Fibroblast of skin of abdomen (primary cell): ENCODE measurements around the gene BTBD9.
A peak's percentile ranks its signal among the peaks of the same experiment; 100 is the strongest.

Experiments used
- DNase-seq: peaks from one replicate; pipeline ENCODE4 v3.0.0-alpha.2; 2013

Gene BTBD9

DNA sequence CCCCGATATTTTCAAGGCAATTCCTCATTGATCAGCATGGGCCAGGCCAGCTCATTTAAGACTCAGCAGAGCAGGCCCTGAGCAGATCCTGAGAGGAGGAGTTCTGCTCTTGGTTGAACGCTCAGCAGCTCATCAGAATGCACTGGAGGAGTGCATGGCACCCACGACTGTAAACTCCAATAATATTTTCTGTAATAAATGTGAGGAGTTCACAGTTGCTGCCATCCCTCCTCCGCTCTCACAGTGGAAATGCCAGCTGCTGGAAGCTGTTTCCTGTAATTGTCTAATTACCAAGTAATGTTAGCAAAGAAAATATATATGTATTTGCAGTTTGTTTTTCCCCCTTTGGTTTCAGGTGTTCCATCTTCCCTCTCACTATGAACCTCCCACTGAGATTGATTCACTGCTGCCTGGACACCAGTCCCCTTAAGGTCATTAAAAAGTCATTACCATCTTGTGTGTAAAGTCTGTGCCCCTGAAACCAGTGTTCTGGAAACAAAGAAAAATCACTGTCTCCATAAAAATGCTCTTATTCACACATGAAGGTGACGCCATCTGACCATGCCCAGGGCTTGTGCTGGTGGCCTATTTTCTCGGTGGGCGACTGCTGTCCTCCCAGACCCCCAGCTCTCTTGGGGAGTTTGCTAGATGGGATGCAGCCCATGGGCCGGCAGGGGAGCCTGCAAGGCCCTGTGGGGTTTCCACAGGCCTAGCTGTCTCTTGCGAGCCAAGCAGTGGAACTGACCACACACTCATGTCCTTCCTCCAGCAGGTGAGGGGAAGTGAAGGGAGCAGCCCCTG lies 446.0 kb downstream of the BTBD9 start:
- no peak for DNase-seq

DNA sequence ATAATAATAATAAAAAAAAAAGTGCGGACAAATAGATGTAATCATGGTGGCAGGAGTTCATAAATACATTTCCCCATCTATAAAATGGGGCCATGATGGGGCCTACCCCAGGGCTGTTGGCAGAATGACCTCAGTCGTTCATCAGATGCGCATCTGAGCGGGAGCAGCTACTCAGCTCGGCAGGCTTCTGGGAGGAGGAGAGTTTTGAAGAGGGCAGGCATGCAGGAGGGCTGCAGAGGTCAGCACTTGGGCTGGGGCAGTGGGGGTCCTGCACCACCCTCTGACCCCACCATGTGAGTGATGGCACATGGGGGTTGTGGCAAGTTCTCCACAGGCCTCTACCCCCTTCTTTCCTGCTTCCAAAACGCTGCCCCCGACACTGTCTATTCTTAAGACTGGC lies 446.7 kb downstream of the BTBD9 start:
- DNase-seq, result no peak

DNA sequence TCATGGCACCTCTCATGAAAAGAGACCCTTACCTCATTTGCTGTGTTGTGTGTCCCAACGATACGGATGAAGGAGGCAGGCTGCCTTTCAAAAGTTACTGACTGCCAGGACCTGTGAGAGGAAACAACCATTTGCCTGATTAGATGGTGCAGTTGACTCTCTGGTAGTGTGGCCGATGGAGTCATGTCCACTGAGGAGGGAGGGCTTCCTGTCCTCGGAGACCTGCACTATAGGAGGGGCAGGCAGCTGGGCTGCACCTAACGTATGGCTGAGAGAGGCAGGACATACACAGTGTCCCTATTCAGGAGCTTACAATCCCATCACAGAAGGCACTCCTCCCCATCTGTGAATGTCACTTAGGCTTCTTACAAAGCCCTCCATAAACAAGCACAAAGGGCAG lies 447.2 kb downstream of the BTBD9 start:
- no peak for DNase-seq

DNA sequence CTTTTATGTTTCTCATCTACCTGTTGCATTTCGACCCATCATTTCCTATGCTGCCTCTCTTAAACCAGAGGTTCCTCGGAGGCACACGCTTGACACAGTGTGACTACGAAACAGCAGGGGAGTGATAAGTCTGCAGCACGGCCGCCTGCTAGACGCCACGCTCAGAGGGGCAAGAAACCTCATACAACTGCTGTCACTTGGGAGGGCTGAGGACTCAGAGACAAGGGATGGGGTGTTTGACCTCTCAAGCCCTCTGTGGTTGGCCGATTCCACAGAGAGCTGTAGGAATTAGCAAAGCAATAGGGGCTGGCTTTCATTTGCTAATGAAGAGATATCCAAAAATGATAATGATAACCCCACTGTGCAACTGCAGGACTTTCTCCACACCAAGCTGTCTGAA lies 447.7 kb downstream of the BTBD9 start:
- DNase-seq, result no peak

DNA sequence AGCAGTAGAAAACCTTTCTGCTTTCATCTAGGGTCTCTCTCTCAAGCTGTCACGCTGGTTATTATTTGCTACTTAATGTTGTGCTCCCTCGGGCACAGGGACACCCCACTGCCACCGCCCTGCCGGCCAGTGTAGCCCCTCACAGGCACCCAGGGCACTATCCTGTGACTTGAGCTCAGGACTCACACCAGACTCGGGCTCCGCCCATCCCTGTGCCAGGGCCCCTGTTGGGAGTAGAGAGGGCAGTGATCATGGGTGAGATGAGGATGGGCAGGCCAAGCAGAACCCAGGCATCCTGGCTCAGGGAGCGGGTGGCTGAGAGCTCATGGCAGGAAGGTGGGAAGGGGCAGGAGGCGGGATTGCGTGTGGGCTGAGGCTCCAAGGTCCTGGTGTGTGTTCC lies 448.3 kb downstream of the BTBD9 start:
- no peak for DNase-seq

DNA sequence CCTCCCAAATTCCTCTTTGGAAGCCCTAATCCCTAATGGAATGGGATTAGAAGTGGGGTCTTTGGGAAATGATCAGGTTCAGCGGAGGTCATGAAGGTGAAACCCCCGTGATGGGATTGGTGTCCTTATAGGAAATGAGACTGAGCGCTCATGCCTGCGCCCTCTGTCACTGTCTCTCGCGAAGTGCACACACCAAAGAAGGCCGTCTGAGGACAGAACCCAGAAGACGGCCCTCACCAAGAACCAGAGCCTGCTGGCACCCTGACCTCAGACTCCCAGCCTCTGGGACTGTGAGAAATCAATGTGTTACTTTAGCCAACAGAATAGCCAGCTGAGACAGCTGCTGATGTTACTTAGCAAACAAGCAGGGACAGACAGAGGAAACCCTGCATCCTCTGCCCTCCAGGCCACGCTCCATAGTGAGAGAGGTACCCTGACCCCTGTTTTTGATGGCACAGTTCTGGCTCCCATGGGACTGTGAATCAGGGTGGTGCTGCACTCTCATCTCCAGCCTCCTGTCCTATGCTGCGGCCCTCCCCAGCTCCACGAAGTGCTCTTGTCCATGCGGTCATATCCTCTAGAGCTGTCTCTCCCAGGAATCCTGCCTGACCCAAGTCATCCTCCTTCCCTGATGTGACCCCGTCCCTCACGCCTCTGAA lies 450.9 kb downstream of the BTBD9 start:
- no peak for DNase-seq

DNA sequence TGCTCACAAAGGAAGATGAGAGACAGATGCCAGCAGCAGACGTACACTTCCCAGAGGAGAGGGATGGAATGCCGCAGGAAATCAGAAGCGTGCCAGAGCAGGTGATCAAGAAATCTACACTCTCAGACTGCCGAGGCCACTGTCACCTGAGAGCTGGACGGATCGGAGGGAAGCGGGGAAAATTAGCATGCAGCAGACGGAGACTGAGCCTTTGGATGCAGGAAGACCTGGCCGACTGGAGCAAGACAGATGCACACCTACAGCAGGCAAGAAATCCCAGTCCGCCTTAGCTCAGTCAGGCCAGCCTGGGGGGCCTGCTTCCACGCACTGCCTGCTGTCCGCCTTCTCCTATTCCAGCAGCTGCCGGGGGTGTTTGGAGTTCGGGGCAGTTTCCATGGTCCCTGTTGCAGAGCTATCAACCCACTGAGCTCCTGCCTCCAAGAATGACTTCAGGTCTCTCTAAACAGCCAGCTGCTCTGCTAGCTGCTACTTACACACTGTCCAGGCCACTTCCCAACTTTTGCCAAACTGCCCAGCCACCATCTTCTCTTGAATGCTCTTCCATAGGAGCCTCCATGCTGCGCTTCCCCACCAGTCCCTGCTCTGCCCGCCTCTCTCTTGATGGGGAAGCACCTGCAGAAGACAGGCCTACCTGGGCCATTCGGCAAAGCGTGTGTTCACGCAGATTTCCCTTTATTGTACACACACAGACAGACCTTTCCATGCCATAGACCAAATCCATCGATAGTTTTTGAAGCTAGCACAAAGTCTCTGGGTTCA lies 451.7 kb downstream of the BTBD9 start:
- DNase-seq, result no peak

DNA sequence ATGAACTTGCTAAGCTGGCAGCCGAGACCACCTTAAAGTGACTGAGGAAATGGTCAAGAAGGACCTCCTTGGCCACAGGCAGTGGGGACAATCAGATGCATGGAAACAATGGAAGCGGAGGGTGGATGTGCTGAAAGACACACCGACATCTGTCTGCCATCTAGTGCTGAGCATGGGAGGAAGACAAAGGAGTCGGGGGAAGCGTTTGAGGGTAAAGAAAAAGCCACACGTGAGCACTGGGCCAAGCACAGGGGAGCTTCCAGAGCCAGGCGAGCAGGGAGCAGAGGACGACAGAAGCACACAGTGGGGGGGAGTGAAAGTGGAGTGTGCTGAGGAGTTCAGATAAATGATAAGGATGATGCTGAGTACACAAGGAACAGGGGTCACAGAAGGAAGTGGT lies 452.4 kb downstream of the BTBD9 start:
- peak; percentile 26 for DNase-seq

DNA sequence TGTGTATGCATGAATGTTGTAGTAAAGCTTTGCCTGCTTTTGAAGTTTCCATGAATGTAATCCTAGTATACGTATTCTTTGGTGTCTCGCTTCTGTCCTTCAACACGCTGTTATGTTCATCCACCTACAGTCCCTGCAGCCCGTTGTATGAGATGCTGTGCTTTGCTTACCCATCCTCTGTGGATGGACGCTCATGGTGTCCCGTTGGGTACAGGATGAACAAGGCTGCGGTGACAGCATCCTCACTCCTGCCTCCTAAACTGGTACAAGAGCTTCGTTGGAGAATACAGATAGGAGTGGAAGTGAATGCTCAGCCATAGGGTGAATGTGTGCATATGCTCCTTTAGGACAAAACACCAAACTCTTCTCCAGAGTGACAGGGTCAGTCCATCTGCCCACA lies 454.0 kb downstream of the BTBD9 start:
- no peak for DNase-seq

DNA sequence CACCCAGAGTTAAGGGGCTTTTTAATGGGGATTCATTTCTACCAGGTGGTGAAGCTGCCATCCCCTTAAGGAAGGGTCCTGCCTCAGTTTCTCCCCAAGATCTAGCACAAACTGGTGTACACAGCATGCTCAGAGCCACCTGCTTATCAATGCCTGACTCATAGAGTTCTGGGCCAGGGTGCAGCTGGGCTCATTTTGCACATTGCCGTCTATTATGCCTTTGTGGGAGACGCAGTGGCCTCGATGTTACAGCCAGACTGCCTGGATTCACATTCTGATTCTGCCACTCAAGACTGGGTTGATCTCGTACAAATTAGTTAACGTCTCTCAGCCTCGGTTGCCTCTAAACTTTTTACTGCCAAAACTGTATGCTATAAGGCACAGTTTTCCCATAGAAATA lies 454.5 kb downstream of the BTBD9 start:
- DNase-seq, result no peak

DNA sequence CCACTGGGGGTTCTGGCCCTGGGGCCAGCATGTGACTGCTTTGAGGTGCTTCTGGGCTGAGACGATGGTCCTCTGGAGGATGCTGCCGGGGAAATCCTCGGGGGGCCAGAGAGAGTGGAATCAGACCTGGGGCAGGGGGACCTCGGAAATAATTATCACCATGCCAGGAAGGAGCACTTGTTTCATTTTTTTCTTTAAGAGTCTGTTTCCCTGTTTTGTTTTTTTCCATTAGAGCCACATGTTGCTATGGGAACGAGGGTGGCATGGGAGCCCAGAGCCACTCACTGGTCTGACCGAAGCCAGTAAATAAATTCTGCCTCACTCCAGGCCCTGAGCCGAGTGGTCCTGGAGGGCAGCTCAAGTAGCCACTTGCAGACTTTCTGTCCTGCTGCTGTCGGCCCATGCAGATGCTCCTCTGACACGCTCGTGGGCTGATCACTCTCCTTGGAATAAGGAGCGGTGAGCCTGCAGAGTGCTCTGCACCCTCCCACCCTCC lies 455.1 kb downstream of the BTBD9 start:
- DNase-seq, result no peak

DNA sequence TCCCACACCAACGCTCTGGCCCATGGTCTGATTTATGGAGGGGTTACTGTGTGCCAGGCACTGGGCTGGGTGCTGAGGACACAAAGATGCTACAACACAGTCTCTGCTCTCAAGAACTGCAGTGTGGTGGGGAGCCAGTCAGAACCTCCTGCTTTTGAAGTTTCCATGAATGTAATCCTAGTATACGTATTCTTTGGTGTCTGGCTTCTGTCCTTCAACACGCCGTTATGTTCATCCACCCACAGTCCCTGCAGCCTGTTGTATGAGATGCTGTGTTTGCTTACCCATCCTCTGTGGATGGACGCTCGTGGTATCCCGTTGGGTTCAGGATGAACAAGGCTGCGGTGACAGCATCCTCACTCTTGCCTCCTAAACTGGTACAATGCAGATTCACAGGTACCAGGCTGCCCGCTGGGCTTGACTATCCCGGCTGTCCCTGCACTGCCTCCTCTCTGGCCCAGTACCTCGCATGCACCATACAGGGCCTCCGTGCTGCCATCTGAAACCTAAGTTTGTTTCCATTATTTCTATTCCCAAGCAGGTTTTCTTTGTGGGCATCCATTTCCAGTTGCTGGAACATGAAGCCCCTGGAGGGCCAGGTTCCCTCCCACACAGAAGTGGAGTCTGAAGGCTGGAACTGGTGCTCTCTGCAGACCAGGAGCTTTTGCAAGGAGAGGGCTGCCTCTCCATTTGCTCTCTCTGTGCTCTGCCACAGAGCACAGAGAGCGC lies 455.7 kb downstream of the BTBD9 start:
- no peak for DNase-seq

DNA sequence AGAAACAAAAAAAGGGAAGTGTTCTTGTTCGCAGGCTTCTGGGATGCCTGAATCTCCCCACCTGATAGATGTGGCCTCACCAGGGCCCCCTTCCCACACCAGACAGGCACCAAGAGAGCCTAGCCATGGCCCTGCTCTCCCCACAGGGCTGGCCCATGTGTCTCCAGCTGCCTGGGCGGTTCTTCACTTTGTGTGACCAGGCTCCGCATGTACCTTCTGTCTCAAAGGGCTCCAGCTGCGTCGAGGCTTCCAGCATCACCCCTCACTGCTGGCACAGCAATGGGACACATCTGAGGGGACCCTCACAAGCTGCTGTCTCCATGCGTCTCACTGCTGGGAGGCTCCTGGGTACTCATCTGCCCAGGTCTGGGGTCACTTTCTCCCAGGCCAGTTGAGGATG lies 457.3 kb downstream of the BTBD9 start:
- DNase-seq, result no peak

DNA sequence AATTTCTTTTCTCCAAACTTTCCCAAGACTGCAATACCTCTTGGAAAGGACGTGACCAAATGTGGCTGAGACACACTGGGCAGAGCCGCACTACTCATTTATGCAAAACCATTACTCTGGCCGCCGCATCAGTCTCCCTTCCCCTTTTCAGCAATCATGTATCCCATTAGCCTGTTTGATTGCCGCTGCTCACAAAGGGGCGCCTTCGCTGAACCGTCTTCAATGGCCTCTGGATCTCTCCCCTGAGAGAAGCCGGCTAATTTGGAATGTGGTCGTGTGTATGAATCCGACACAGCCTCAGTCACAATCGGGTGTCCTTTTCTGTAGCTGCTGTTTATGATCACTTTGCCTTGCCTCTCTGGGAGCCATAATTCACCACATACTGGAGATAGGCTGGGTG lies 459.1 kb downstream of the BTBD9 start:
- DNase-seq, result no peak

DNA sequence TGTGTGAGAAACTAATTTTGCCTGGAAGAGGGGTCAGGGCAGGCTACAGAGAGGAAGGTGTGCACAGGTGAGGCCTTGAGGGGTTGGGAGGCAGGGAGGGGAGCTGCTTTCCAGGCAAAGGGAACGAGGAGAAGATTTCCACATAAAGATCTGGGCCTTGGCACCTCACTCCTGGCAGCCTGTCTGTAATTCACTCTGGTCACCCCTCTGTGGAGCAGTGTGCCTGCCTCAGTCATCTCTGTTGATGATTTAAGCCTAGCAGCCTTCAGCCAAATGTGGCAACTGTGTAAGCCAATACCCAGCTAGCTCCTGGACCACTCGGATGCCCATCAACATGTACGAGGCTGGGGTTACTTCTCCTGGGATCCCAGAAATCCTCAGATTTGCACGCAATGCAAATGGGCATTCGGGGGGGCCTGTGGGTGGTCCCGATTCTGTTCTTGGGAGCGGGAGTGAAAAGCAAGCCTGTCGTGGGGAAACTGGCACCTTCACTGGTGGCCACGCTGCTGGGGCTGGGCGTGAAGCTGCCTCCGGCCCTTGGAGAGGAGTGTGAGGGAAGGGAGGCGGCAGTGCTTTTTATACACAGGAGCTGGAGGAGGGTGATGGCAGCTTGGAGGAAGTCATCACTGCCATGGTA lies 459.8 kb downstream of the BTBD9 start:
- no peak for DNase-seq

DNA sequence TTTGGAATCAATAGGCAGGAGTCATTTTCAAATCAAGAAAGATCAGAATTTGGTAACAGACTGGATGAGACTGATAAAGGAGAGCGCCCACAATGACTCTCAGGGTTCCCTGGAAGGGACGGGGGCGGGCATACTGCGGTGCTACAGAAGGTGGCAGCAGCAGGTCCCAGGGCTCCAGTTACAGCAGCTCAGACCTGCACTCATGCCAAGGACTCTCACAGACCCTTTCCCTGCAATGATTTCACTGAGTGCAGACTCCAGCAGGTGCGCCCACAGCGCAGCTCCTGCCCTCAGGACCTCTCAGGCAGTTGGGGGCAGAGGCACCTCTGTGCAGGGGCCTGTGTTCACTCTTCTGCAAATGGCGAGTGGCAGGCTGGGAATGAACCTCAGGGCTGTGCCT lies 460.4 kb downstream of the BTBD9 start:
- DNase-seq, result no peak

DNA sequence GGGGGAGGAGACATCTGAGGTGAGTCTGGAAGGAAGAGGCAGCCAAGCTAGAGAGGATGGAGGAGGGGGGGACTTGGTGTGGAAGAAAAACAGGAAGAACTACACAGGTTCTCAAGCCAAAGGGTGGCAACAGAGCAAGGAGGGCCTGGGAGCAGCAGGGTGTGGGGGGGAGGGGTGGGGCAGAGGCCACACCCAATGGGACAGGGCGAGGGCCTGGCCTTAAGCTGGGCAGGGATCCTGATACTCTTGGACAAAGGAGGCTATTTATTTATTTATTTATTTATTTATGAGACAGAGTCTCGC lies 461.2 kb downstream of the BTBD9 start:
- no peak for DNase-seq

DNA sequence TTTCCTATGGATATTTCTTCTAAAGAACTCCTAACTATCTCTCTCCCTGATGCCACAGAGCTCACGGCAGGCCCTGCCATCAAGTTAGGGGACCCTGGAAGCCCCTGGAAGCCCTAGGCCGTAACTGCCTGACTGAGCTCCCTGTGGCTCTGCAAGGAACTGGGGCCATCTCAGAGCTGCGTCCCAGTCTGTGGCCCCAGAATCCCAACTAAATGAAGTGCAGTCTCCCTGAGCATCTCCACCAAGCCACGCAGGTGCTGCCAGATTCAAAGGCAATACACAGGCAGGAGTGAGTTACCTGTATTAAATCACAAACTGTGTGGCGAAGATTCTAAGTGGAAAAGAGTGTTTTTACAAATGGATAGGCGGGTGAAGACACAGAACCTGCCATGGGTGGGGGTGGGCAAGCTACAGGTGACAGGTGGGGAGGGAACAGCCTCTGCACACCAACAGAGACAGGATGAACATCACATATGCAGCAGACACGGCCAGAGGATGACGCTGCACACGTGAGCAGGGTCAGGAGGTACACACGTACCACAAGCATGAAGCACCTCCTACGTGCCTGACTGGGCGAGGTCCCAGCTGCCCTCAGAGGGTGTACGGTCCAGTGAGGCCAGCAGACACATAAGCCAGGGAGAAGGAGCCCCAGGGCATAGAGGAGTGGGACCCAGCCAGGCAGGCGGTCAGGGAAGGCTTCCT lies 461.7 kb downstream of the BTBD9 start:
- DNase-seq, result no peak

DNA sequence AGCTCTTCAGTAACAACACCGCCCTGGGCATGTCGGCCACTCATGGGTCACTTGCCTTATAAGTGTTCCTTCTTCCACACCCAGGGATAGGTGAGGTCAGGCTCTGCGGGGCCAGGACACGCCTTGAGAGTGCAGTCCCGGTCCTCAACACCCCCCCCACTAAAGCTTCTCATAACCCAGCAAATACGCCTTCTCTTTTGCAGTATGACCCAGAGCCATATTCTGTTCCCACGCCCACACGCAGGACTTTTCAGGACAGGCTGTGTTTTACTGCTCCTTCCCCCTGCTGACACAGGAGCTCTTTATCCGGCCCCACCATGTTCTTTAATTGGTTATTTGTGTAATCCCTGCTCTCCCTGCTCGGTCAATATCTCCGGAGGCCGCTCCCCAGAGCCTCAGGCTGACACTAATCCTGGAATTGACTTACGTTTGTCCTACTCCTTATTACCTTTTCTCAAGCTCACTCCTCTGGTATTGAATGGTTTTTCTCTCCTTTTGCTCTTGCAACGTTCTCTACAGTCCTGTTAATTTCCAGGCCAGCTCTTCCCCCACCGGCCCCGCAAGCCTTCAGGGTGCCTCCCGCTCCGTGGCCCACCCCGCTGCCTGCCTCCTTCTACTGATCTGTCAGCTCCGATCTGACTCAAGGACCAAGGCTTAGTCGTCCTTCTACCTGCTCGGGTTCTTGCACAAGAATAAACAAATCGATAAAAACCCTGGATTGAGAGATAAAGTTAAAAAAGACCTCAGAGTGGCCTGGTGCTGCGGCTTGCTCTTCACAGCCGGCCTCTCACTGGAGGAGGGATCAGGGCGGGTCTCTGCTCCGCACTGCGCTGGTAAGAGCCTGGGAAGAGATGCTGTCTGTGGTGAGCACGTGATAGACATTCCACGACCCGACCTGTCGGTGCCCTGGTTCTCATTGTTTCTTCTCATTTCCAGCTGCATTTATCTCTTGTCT lies 462.7 kb downstream of the BTBD9 start:
- no peak for DNase-seq

DNA sequence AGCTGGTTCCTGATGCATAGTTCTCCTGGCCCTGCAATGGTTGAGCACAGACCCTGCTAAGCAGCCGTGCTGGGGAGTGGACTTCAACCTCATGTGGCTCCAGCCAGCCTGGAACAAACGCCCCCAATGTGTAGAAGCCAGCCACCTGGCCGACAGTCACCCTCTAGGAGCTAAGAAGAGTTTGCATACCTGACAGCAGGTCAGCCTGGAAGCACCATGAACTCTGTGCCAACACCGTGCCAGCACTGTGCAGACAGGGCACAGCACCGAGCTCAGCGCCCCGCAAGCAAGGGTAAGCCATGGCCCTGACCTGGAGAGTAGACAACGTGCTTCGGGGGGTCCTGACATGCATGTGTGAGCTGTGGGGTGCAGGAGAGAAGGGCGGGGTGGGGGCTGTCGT lies 463.9 kb downstream of the BTBD9 start:
- DNase-seq, result no peak
